Bone marrow (tissue), 2 donors: ENCODE data around the gene BAD.

Source experiments
- DNase-seq, 2 donors: peaks; one replicate each; lab custom pipeline; 2025; lab: John Stamatoyannopoulos, UW

BAD gene

DNA sequence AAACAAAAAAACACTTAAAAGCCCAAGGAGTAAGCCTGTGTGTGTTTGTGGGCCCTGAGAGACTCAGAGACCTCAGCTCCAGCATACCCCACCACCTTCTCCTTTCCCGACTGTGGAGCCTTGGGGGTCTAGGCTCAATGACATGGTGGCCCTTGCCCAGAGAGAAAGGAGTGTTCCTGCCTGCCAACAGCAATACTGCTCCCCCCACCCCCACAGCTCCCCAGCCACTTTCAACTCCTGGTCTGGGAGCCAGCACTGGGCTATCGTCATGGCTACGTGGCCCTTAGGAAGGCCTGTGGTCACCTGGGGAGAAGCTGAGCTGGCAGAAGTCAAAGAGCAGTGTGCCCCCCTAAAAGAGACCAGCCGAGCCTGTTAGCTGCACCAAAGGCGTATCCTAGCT lies 40.4 kb downstream of the BAD start:
- DNase-seq = no peak

DNA sequence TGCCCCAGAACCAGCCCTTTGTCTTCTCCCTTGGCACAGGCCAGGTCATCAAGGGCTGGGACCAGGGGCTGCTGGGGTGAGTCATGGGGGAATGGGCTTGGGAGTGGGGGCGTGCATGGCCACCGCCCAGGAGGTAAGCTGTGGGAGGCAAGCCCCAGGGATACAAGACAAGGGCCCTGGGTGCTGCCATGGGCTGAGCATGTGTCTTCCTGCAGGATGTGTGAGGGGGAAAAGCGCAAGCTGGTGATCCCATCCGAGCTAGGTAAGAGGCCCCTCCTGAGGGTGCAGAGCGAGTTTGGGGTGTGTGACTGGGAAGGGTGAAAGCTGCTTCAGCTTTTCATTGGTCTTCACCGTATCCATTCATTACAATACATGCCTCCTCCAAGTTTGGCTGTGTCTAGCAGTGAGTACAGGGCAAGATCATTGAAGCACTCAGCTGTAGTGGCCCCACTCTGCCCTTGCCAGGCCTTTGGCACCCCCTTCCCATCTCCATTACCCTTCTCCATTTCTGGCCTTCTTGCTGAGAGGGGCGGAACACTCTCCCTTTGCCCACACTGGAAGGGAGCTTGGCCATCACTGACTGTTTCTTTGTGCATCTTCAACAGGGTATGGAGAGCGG lies 41.1 kb downstream of the BAD start:
- DNase-seq = no peak

DNA sequence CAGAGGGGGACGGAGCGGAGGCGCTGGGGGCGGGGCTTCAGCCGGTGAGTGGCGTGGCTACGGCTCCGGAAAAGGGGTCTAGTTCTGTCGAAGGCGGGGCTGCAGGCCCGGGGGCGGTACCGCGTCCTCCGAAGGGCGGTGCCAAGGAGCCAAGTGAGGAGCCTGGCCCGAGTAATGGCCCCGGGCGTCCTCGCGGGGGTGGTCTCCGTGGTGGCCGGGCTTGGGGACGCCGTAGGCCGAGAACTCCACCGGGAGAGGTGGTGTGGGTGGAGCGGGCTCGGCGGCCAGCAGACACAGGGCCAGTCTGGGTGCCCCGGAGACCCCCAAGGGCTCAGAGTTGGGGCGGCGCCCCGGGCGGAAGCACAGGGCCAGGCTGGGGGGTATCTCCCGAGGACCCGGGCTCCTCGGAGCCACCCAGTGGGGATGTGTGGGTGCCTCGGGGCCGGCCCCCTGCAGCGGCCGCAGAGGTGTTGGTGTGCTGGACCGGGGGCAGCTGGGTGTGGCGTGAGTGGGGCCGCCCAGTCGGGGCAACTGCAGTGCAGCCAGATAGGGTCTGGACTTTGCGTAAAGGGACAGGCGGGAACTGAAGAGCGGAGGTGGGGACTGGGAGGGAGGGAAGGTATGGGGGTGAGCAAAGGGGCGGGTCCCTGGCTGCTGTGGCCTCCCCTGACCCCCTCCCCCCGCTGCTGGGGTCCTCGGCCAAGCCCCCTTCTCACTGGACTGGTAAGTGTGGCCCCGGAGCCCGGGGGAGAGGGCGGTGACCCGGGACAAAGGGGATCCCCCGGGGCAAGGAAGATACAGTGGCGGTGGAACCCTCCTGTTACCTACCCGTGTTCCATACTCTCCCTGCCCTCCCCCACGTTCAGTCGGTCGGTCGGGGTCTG lies 42.7 kb downstream of the BAD start:
- DNase-seq = peak in 1 of 2 donors; percentile 100

DNA sequence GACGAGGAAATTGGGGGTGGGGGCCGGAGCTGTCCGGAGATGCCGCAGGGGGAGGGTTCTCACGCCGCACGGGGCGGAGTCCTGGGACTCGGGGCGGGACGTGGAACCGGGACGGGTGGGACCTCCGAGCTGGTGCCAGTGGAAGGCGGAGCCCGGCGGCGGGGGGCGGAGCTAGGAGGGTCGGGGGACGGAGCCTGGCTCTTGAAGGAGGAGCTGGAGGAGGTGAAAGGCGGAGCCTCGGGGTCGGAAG lies 43.3 kb downstream of the BAD start:
- DNase-seq = peak in 1 of 2 donors; percentile 100

- peak; percentile 83 to 100 for DNase-seq
These were observed 43.8 kb downstream of the BAD start, which contains the start of gene FKBP2 for GRCh38 chr11:64240435-64241240. TSS of gene FKBP2 (plus strand) at chr11:64241095. CDS start at chr11:64242388, 1,293 bp downstream.

- DNase-seq = peak in 1 of 2 donors; percentile 55
These were observed 44.6 kb downstream of the BAD start for GRCh38 chr11:64239662-64240434.

DNA sequence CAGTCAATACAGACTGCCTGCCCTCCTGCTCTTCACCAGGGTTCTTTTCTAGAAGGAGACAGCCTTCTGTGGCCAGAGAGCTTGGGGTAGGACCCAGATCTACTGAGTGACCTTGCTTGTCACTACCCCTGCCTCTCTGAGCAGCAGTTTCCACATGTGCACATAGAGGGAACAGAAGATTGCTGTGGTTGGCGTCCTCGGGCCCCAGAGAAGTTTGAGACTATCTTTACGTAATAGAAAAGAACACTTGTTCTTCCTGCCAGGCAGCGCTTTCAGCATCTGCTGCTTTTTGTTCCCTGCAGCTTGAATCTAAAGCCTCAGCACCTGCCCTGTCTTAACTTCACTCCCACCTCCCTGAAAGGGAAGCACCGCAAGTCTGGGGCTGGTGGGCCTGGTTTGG lies 45.5 kb downstream of the BAD start:
- no peak for DNase-seq

DNA sequence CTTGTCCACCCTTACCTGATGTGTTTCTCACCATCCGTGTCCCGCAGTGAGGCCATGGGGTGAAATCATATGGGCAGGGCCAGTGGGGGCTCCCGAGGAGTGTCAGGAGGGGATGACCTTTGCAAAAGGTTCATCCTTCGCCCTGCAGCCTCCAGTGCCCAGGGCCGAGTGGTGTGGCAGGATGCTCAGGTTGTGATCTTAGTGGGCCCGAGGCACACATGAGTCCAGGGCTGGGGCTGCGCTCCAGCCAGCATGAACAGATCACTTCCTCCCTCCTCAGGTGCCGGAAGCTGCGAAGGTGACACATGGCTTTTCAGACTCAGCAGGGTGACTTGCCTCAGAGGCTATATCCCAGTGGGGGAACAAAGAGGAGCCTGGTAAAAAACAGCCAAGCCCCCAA lies 46.4 kb downstream of the BAD start:
- DNase-seq = no peak

GRCh38 chr11:64237484-64237951 lies 46.9 kb downstream of the BAD start:
- no peak for DNase-seq

GRCh38 chr11:64235437-64236161 lies 48.9 kb downstream of the BAD start:
- no peak for DNase-seq

DNA sequence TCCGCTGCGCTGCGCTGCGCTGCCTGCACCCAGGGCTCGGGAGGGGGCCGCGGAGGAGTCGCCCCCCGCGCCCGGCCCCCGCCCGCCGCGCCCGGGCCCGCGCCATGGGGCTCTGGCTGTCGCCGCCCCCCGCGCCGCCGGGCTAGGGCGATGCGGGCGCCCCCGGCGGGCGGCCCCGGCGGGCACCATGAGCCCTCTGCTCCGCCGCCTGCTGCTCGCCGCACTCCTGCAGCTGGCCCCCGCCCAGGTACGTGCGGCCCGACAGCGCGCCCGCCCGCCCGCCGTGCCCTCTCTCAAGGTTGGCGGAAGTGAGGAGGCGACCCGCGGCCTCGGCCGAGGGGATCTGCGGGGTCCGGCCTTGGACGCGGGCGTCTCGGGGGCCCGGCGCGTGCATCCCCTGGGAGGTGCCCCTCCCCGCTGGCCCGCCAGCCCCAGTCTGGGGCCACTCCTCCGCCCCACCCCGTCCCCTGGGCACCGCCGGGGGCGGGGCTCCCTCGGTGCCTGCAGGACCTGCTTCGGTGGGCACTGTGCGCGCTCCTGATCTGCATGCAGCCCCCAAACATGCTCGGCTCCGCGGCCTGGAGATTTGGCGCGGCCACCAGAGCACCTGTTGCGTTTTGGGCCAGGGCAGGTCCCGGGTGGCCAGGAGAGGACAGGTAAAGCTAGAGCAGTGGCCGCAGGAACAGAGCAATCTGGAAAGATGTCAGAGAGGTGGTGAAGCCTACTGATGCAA lies 49.7 kb downstream of the BAD start:
- no peak for DNase-seq

DNA sequence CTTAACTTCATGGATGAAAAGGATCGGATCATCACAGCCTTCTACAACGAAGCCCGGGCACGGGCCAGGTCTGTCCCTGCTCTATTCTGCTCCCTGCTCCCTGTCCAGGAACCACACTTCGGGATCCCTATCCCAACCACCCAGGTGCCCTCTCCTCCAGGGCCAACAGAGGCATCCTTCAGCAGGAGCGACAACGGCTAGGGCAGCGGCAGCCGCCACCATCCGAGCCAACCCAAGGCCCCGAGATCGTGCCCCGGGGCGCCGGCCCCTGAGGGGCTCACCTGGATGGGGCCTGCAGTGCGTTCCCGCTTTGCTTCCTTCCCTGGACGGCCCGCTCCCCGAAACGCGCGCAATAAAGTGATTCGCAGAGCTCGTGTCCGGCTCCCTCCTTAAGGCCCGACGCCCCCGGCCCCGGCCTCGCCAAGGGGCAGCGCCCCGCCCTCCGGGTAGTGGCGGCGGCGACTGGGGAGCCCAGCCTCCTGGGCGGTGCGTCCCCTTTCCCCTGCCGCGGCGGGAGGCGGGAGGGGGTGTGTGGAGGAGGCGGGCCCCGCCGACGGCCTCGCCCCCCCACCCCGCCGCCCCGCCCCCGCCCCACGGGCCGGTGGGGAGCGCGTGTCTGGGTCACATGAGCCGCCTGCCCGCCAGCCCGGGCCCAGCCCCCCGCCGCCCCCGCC lies 50.4 kb downstream of the BAD start, which contains the start of gene VEGFB:
Gene VEGFB, plus strand, starts transcription at position 672 of the 674 bp plus-strand sequence. CDS start 250 bp downstream, outside the sequence.
- no peak for DNase-seq

- DNase-seq = no peak
These were observed 51.5 kb downstream of the BAD start for GRCh38 chr11:64232967-64233315.

GRCh38 chr11:64232182-64232966 lies 52.1 kb downstream of the BAD start:
- no peak for DNase-seq

GRCh38 chr11:64231546-64231945 lies 52.9 kb downstream of the BAD start:
- no peak for DNase-seq

GRCh38 chr11:64230985-64231365 lies 53.5 kb downstream of the BAD start:
- no peak for DNase-seq

DNA sequence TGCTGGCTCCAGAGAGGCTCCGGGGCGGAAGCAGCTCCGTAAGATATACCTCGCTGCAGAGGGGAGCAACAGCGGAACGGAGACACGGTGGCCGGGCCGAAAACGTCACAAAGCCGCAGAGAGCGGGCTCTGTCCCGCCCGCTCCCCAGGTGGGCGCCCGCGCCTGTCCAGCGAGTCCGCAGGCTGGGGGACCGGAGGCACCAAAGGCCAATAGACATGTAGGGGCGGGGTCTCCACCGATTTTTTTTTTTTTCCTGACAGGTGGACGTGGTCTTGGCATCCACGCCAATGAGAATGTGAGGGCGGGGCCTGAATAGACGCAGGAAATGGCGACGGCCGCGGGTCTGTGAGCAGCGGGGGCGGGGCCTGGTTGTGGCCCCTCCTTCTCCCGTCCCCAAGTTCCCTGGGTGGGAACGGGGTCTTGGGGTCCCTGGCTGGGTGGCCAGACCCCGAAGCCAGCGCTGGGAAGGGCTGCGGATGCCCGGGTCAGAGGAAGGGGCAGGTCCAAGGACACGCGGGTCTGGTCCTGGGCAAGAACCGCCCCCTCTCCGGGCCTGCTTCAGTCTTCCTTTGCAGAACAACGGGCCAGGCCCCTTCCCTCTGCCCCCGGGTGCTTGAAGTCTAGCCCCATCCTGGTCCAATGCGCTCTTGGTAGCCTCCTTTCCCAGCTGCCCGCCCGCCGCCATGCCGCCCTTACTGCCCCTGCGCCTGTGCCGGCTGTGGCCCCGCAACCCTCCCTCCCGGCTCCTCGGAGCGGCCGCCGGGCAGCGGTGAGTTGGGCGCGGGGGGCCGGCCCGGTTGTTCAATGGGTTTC lies 54.1 kb downstream of the BAD start, which contains the start of gene DNAJC4:
Gene DNAJC4, plus strand, starts transcription at position 378 of the 814 bp plus-strand sequence. Its CDS starts 307 bp downstream, at position 685.
- DNase-seq = peak; percentile 63 to 75

DNA sequence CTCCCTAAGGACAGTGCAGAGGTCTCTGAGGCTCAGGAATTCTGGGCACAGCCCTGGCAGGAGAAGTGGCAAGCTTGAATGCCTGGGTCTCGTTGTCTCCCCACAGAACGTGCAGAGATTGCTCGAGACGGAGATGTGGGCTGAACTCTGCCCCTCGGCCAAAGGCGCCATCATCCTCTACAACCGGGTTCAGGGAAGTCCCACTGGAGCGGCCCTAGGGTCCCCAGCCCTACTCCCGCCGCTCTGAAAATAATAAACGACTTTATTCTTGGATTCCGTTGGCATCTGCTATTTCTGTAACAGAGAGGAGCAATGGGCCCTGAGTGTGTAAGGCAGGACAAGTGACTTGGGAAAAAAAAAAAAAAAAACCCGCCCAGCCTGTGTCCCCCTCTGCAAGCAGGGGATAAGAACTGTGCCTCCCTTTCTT lies 54.7 kb downstream of the BAD start:
- DNase-seq = no peak
